Measurements from ENCODE around the gene SMARCA4. TPM values are rescaled to one million over a fixed set of nuclear protein-coding genes. Genes with fewer than 3 reads are reported as not detected.
"Not testable (repeated sequence)": the region's sequence is repeated elsewhere in the genome, so short reads cannot be mapped to it uniquely, and the experiment has no call there.

The SMARCA4 gene
- total RNA-seq, 1 experiment from 2014 or later = 96.3 TPM

DNA sequence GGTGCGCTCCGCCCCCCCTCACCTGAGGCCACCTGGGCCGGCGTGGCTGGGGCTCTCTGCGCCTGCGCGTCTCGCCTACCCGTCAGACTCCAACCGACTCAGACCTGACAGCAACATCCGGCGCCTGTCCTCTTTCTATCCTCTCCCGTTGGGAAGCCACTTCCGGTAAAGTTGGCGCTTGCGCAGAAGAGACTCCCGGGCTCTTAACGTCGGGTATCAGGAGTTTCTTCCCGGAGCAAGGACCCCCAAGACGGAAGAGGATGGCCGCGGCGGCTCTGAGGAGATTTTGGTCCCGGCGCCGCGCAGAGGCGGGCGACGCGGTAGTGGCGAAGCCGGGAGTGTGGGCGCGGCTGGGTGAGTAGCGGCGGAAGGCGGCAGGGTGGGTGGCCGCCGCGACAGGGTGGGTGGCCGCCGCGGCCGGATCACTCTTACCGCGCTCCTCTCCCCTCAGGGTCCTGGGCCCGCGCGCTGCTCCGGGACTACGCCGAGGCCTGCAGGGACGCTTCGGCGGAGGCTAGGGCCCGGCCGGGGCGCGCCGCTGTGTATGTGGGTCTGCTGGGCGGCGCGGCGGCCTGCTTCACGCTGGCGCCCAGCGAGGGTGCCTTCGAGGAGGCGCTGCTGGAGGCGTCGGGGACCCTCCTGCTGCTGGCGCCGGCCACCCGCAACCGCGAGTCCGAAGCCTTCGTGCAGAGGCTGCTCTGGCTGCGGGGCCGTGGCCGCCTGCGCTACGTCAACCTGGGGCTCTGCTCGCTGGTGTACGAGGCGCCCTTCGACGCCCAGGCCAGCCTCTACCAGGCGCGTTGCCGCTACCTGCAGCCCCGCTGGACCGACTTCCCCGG, 32.0 kb upstream of the SMARCA4 start, which contains the start of the genes TIMM29 and YIPF2:
Gene TIMM29, plus strand, starts transcription at position 249 of the 839 bp plus-strand sequence. Its CDS starts 12 bp downstream, at position 261.
Gene YIPF2, minus strand, starts transcription at position 77 of the 839 bp plus-strand sequence. CDS start 229 bp downstream, outside the sequence.
- DNase-seq (ENCODE audit: low read depth) = peak; percentile 96

DNA sequence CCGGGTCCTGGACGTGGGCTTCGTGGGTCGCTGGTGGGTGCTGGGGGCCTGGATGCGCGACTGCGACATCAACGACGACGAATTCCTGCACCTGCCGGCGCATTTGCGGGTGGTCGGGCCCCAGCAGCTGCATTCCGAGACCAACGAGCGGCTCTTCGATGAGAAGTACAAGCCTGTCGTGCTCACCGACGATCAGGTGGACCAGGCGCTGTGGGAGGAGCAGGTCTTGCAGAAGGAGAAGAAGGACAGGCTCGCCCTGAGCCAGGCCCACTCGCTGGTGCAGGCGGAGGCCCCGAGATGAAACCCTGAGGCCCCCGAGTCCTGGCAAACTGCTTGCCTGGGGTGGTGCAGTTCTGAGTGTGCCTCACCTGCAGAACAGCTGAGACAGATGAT, 31.4 kb upstream of the SMARCA4 start:
- DNase-seq (ENCODE audit: low read depth) = no peak

DNA sequence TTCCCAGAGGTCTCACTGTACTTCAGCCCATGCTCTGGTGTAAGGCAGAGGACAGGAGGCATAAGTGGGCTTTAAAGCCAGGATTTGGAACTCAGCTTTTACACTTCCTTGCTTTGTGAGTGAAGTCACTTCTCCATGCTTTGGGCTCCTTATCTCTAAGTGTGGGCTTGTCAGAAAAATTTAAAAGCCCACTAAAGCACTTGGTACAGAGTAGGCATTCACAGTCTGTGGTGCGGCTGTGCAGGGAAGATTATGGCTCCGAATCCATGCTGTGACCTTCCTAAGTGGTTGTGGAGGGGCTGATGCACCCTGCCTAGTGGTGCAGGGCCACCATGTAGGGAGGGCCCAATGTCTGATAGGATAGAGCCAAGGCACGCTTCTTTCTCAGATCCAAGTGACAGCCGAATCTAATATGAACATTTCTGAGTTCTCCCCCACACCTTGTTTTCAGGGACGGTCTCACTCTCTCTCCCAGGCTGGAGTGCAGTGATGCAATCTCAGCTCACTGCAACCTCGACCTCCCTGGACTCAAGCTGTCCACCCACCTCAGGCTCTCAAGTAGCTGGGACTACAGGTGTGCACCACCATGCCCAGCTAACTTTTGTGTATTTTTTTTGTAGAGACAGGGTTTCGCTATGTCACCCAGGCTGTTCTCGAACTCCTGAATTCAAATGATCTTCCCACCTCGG, 25.3 kb upstream of the SMARCA4 start:
- DNase-seq (ENCODE audit: low read depth) = no peak

DNA sequence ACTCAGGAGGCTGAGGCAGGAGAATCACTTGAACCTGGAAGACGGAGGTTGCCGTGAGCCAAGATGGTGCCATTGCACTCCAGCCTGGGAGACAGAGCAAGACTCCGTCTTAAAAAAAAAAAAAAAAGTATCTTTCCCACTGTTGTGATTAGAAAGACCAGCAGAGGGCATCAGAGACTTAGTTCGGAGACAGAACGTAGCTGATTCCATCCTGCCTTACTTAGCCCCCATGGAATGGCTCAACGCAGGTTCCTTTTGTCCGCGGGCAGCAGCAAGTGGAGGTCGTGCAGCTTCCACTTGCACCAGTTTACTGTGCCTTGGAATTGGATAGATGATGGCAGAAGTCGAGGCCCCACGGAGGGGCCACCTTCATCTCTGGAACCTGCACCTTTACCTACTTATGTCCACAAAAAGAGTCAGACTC, 24.2 kb upstream of the SMARCA4 start:
- peak; percentile 83 for DNase-seq (ENCODE audit: low read depth)

DNA sequence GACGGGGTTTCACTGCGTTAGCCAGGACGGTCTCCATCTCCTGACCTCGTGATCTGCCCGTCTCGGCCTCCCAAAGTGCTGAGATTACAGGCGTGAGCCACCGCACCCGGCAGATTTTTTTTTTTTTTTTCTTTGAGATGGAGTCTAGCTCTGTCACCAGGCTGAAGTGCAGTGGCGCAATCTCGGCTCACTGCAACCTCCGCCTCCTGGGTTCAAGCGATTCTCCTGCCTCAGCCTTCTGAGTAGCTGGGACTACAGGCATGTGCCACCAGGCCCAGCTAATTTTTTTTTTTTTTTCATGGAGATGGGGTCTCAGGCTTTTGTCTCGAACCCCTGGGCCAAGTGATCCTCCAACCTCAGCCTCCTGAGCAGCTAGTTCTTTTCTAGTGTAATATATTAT, 19.2 kb upstream of the SMARCA4 start:
- DNase-seq (ENCODE audit: low read depth) = not testable (repeated sequence)

DNA sequence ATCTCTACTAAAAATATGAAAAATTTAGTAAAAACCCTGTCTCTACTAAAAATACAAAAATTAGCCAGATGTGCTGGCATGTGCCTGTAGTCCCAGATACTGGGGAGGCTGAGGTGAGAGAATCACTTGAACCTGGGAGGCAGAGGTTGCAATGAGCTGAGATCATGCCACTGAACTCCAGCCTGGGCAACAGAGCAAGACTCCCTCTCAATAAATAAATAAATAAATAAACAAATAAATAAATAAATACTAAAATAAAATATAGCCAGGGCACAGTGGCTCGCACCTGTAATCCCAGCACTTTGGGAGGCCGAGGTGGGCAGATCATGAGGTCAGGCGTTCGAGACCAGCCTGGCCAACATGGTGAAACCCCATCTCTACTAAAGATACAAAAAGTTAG, 17.4 kb upstream of the SMARCA4 start:
- not testable (repeated sequence) for DNase-seq (ENCODE audit: low read depth)

DNA sequence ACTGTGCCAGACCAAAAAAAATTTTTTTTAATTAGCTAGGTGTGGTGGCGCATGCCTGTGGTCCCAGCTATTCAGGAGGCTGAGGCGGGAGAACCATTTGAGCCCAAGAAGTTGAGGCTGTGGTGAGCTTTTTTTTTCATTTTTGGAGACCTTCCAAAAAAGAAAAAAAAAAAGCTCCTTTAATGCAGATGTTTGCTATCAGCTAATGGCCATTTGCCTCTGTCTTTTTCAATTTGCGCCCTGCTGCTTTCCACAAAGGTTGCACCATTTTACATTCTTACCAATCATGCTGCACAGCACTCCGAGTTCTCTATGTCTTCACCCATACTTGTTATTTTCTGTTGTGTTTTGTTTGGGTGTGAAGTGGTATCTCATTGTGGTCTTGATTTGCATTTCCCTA, 15.6 kb upstream of the SMARCA4 start:
- DNase-seq (ENCODE audit: low read depth) = no peak

DNA sequence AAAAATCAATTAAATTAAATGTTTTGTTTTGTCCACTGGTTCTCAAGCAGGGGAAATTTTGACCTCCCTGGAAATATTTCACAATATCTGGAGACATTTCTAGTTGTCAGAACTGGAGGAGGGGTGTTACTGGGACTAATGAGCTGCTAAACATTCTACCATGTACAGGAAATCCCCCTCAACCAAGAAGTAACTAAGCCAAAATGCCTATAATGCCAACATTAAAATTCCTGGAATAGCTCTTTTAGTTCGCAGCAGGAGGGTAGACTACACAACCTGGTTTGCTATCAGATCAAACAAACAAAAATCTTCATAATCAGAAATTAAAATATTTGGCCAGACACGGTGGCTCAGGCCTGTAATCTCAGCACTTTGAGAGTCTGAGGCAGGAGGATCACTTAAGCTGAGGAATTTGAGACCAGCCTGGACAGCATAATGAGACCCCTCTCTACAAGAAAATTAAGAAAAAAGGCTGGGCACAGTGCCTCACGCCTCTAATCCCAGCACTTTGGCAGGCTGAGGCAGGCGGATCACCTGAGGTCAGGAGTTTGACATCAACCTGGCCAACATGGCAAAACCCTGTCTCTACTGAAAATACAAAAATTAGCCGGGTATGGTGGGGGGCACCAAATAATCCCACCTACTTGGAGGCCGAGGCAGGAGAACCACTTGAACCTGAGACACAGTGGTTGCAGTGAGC, 13.7 kb upstream of the SMARCA4 start:
- DNase-seq (ENCODE audit: low read depth) = no peak

DNA sequence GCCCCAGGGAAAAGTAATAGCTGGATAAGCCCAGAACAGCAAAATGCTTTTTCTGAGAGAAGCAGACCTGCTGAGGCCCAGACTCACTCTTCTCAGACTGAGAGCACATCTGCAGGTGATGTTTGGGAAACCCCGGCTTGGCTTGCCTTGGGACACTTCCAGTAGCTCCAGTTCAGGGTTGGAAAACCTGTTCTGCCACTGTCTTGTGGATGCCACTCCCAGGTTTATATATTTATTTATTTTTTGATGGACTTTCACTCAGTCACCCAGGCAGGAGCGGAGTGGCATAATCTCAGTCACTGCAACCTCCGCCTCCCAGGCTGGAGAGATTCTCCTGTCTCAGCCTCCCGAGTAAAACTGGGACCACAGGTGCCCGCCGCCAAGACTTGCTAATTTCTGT, 8.0 kb upstream of the SMARCA4 start:
- no peak for DNase-seq (ENCODE audit: low read depth)

DNA sequence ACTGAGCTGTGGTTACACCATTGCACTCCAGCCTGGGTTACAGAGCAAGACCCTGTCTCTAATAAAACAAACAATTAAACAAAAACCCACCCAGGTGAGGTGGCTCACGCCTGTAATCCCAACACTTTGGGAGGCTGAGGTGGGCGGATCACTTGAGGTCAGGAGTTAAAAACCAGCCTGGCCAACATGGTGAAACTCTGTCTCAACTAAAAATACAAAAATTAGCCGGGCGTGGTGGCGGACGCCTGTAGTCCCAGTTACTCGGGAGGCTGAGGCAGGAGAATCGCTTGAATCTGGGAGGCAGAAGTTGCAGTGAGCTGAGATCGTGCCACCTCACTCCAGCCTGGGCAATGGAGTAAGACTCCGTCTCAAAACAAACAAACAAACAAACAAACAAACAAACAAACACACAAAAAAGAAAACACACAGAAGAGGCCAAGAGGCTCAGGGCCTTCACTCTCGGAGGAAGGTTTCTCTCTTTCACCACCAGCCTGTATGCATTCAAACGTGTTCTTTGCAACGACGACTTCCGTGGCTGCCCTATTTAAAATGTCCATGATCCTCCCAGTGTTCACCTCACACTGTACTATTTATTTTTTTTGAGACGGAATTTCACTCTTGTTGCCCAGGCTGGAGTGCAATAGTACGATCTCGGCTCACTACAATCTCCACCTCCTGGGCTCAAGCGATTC, 1.4 kb upstream of the SMARCA4 start:
- DNase-seq (ENCODE audit: low read depth) = not testable (repeated sequence)

DNA sequence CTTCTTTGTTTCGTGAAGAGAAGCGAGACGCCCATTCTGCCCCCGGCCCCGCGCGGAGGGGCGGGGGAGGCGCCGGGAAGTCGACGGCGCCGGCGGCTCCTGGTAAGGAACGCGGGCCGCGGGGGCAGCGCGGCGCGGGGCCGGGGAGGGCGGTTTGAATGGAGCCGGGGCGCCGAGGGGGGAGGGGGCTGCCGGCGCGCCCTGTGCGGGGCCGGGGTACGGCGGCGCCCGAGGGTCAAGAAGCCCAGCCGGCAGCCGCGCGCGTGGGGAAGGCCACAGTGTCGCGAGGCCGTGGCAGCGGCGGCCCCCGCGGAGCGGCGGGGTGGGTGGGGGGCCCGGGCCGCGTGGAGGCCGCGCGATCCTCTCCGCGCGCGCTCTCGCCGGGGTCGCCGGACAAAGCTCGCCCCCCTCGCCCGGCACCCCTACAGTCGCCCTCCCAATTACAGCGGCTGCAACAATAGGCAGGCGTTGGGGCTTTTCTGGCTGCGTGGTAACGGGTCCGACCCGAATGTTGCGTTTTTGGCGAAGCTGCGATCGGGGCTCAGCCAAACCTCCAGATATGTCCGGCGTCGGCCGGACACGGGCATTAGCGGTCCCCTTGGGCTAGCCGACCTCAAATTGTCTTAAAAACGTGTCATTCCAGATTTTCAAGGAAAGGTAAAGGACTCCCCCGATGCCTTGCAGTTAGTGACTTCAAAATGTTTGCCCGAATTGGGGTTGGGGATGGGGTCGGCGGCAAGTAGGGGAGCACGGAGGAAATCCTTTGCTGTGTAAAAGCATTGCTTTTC, 437 bp downstream of the SMARCA4 start:
- no peak for DNase-seq (ENCODE audit: low read depth)

DNA sequence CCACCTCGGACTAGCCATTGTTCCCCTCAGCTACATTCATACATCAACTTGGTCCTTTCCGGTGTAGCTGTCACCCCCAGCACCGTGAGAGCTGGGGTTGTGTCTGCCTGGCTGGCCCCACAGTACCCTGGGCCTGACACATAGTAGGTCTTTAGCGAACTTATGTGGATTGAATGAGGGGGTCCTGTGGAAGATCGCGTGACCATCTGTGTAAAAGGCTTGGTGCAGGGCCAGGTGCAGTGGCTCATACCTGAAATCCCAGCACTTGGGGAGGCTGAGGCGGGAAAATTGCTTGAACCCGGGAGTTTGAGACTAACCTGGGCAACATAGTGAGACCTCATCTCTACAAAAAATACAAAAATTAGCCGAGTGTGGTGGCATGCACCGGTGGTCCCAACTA, 2.0 kb downstream of the SMARCA4 start:
- DNase-seq (ENCODE audit: low read depth) = no peak

DNA sequence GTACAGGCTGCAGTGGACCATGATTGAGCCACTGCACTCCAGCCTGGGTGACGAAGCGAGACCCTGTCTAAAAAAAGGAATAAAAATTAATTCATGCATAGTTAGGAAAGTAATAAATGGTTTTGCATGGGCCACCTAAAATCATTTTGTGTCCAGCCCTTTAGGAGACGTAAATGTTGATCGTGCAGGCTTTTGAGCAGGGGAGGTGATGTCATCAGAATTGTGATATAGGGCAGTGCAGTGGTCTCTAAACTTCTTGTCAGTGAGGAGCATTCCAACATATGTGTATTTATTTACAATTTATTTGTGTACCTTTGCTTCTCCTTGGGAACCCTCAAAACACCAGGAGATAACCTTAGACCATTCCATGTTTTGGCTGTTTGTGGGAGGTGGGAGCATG, 3.0 kb downstream of the SMARCA4 start:
- DNase-seq (ENCODE audit: low read depth) = no peak

DNA sequence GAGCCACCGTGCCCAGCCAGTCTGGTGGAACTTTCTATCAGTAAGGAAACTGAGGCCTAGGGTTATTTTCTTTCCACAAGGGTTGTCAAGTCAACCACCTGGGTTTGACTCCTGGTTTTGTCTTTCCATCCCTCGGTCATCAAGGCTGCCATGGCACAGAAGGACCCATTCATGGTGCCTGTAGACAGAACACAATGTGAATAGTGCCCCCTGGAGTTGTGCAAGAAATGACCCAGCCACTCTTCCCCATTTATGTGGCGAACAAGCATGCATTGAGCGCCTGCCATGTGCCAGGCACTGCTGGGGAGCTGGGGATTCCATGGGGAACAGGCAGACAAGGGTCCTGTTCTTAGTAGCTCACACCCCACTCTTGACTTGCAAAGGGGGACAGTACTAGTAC, 4.1 kb downstream of the SMARCA4 start:
- DNase-seq (ENCODE audit: low read depth) = no peak

DNA sequence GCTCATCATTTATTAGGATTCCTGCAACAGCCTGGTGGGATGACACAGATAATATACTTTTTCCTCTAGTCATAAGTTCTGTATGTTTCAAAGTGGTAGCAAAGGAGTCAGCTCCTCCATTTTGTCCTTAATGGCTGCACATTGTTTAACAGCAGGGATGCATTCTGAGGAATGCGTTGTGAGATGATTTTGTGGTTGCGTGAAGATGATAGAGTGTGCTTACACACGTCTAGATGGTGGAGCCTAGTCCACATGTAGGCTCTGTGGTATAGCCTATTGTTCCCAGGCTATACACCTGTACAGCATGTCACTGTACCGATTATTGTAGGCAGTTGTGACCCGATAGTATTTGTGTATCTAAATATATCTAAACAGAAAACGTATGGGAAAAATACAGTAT, 4.6 kb downstream of the SMARCA4 start:
- no peak for DNase-seq (ENCODE audit: low read depth)

DNA sequence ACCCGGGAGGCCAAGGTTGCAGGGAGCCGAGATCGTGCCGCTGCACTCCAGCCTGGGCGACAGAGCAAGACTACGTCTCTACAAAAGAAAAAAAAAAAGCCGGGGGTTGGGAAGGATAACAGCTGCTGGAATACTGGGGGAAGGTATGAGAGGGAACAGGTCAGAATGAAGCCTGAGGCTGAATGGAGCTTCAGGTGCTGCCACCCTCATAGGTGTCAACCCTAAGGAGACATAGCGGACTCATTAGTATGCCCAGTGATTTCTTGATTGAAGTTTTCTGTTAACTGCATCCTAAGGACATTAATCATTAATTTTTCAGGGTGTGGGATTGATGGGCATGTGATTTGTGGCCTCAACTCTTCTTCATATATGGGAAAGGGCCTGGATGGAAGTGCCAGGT, 6.0 kb downstream of the SMARCA4 start:
- DNase-seq (ENCODE audit: low read depth) = no peak

DNA sequence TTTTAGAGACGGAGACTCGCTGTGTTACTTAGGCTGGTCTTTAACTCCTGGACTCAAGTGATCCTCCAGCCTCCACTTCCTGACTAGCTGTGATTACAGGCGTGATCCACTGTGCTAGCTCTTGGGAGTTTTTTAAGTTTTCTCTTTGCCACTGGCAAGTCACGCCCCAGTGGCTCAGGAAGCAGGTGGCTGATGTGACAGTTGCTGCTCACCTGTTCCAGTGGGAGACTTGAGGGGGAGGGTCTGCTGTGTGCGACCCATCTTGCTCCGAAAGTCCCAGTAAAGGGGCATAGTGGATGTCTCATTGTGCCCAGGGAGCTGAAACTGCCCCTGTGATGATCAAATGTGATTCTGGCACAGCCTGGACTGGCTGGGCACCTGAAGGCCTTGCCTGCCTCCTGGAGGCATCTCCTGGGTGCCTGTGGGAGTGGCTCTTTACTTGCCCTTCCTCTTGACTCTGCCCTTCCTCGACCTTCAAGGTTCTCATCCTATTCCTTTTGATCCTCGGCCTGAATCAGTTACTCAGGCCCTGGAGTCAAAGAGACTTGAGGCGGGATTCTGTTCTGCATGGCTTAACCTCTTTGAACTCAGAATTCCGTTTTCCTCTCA, 7.8 kb downstream of the SMARCA4 start:
- DNase-seq (ENCODE audit: low read depth) = no peak

DNA sequence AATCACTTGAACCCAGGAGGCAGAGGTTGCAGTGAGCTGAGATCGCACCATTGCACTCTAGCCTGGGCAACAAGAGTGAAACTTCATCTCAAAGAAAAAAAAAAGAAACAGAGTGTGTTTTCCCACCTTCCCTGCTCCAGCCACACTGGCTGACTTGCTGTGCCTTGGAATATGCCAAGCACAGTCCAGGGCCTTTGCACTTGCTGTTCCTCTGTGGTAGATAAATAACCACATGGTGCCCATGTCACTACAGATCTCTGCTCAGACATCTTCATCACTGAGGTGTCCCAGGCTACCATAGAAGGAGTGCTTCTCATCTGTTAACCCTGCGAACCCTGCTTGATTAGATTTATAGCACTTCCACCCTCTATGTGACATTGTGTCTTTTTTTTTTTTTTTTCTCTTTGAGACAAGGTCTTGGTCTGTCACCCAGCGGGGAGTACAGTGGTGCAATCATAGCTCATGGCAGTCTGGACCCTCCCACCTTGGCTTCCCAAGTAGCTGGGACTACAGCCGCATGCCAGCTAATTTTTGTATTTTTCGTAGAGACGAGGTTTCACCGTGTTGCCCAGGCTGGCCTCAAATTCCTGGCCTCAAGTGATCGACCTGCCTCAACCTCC, 10.4 kb downstream of the SMARCA4 start:
- no peak for DNase-seq (ENCODE audit: low read depth)

DNA sequence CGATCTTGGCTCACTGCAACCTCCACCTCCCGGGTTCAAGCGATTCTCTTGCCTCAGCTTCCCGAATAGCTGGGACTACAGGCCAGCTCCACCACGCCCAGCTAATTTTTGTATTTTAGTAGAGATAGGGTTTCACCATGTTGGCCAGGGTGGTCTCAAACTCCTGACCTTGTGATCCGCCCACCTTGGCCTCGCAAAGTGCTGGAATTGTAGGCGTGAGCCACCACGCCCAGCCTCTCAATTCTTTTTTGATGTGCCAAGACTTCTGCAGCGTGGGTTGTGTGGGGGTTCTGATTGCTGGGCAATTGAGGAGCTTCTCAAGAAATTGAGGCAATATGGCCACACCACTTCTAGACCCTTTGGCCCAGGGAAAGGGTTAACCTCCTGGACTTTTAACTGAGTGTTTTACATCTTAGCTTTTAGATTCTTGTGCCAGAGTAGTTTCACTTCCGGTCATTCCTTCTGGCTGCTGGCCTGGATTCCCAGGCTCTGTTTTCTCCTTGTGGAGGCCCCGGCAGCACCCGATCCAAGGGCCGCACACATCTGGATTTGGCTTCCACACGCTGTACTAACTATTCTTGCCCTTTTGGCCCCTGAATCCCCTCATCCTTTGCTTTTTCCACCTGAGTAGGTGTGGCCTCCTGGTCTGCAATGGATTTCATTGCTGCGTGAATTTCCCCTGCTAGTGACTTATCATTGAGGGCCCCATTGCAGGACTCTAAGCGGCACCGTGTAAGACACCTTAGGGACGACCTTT, 14.7 kb downstream of the SMARCA4 start:
- no peak for DNase-seq (ENCODE audit: low read depth)

Measured in HT1080 (cell line).